HG02642 (cell line): ENCODE data around the gene CPLX1.

Experiments used
- ATAC-seq: cut with Tn5 transposase; IDR thresholded peaks from one replicate; pipeline ENCODE4 v1.9.1; 2021; ENCODE audit warnings: mild to moderate bottlenecking; ENCODE audit not compliant: unreplicated experiment, poor library complexity

The CPLX1 gene

DNA sequence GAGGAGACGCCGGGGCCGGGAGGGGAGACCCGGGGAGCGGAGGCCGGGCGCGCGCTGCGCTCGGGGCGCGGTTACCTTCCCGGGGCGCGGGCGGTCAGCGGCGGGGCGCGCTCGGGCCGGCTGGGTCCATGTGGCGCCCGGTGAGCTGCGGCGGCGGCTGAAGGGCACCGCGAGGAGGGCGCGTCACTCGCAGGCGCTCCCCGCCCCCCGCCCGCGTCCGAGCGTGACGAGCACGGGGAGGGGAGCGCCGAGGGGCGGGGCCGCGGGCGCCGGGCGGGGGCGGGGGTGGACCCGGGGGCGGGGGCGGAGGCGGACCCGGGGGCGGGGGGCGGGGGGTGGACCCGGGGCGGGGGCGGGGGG is at the start of gene CPLX1:
Gene CPLX1, minus strand, starts transcription at position 159 of the 360 bp plus-strand sequence. CDS start 1,607 bp downstream, outside the sequence.
- ATAC-seq = no peak

DNA sequence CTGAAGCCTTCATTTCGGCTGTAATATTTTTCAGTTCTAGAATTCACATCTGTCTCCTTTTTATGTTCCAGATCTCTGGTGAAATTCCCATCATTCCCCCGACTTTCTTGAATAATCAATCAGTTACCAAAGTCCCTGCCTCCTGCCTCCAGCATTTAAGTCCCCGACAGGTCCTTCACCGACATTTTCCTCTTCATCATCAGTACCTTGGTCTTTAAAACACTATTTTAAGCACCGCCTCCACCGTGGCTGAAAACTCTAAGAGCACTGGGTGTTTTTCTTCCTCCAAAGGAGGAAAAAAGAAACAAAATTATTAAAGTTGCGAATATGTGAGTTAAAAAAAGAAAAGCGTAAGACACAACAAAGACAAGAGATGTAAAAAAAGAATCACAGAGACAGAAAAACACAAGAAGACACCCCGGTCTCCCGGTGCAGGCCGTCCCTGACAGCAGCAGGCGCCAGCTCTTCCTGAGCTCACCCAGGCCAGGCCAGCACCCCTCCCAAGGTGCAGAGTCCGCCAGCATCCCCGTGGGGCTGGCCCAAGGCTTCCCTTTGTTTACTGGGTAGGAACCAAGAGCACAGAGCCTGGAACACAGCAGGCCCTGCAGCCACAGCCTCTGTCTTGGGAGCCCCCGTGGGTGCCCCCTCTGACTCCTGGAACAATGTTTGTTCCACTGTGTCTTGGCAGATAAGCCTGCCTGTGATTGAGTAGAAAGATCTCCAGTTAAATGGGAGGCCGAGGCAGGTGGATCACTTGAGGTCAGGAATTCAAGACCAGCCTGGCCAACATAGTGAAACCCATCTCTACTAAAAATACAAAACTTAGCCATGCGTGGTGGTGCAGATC is 49.3 kb upstream of the CPLX1 start:
- no peak for ATAC-seq

DNA sequence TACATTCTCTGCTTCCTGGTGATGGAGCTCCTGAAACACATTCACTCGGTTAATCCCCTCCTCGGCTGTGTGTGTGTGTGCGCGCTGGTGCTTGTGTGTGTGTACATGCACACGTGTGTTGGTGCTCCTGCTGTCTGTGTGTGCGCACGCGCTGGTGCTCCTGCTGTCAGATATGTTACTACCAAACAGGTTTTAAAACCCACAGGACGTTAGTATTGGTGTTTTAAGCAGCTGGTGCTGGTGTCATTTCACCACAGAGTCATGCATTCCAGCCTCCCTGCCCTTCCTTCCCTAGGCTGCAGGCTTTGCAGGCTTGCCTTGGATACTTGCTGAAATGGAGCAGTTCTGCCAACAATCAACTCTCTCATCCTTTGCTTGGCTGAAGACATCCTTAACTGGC is 48.1 kb upstream of the CPLX1 start:
- ATAC-seq = no peak

DNA sequence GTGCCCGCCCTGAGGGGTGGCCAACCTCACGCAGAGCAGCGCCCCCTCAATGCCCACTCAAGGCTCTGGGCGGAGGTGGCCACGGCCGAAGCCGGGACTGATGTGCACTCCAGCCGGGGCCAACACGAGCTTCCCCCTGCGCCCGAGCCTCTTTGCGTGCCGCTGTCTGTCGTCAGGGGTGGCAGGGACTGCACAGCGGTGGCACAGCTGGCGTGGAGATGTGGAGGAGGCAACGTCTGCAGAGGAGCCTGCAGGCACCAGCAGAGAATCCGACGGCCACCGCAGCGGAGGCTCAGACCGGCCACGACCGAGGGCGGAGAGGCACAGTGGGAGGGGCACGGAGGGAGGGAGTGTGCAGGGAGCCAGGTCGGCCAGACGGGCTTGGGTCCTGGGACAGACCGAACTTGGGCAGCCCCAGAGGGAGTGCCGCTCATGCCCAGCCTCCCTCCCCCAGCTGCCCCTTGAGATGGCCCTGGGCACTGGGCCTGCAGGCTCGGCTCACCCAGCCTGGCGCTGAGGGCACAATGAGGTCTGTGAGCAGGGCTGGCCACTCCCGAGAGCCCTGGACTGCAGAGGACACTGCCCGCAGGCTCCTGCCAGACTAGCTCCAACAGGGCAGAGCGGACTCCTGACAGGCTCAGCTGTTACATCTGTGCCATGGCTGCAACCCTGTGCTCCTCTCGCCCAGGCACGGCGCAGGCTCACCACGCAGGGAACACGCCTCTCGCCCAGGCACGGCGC is 46.5 kb upstream of the CPLX1 start:
- ATAC-seq = no peak

DNA sequence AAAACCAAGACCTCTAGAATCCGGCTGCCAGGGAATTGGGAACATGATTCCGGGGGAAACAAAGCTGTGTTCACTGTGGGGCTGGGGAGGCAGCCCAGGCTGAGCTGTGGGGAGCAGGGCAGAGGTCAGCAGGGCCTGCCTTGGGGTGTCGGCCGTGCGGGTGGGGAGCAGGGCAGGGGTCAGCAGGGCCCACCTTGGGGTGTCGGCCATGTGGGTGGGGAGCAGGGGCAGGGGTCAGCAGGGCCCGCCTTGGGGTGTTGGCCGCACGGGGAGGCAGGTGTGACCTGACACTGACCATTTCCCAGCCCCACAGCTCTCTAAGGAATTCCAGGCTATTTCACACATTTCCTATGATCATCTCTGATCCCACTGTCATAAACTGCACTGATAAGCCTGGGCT is 45.6 kb upstream of the CPLX1 start:
- no peak for ATAC-seq

DNA sequence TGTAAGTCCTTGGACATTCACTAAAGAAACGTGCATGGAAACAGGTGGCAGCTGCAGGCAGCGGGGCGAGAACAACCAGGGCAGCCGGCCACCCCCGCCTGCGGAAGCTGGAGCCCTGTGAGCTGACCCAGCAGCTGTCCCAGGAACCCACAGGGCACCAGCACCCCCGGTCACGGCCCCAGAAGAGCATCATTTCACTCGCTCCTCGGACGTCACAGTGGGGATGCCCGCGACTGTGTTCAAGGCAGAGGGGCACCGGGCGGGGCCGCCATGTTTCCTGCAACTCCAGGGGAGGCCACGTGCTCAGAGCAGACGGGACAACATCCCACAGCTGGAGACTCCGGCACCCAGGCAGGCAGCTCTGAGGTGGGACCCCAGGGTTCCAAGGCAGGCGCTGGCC is 45.0 kb upstream of the CPLX1 start:
- no peak for ATAC-seq

DNA sequence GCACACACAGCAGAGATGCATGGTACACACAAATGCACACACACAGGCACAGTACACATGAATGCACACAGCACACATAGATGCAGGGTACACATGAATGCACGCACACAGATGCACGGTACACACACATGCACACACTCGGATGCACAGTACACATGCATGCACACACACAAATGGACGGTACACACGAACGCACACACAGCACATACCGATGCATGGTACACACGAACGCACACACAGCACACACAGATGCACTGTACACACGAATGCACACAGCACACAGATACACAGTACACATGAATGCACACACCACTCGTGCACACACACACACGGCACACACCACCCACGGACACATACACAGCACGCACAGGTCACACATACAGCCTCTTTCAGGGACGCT is 43.8 kb upstream of the CPLX1 start:
- ATAC-seq = no peak

DNA sequence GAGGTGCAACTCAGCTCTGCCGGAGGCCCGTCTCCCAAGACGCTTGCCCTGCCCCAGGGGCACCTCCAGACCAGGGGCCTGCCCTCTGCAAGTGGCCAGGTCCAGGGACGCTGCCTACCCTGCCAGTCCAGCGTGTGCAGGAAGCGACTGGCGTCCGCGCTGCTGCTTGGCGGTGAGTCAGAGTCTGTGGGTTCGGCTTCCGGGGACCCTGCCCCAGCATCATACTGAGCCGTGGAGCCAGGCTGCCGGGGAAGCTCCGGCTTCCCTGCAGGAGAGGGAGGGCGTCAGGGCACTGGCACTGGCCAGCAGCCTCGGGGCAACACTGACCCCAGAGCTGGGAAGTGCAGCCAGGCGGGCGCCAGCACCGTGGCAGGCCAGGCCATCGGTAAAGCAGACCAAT is 42.5 kb upstream of the CPLX1 start:
- ATAC-seq = no peak

DNA sequence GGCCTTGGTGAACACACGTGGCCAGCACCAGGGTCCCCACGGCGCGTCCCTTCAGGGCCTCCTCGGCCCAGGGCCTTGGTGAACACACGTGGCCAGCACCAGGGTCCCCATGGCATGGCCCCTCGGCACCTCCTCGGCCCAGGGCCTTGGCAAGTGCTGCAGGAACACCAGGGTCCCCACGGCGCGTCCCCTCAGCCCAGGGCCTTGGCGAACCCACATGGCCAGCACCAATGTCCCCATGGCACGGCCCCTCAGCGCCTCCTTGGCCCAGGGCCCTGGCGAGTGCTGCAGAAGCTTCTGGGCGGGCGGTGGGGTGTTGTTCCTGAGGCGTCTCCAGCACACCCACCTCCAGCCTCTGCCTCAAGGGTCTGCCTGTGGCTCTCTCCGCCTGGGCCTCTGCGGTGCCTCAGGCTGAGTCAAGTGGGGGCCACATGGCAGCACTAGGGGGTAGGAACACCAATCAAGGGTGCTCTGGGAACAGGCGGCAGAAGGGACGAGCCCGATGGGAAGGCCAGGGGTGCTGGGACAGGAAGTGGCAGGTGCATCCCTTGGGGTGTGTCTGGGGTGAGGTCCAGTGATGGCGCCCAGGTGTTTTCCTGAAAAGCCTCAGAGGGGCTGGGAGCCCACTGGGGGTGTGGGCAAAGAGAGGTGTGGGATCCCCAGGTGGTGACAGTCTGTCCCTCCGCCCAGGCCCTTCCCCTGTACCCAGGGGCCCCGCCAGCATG is 41.8 kb upstream of the CPLX1 start:
- ATAC-seq = no peak

DNA sequence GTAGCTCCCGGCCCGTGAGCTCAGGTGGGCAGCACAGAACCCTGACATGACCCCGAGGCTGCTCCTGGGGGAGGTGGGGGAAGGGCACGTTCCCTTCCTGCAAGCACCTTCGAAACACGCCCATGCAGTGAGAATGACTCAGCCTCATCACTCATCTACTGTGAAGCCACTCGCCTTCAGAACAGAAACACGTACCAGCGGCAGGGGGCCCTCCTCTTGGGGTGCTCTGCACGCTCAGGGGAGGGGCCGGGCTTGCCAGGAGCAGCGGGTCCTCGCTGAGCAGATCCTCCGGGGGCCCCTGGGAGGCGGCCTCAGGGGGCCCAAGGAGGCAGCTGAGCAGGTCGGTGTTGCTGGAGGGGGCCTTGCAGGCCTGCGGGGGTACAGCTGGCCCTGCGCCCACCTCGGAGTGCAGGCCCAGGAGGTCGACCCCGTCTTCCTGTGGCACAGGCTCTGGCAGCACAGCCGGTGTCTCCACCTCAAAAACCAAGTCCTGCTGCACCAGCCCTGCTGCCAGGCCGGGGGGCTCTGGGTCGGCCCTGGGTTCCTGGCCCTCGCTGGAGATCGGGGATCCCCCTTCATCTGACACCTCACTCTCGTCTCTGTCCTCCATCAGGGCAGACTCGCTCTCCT is 40.9 kb upstream of the CPLX1 start:
- no peak for ATAC-seq

DNA sequence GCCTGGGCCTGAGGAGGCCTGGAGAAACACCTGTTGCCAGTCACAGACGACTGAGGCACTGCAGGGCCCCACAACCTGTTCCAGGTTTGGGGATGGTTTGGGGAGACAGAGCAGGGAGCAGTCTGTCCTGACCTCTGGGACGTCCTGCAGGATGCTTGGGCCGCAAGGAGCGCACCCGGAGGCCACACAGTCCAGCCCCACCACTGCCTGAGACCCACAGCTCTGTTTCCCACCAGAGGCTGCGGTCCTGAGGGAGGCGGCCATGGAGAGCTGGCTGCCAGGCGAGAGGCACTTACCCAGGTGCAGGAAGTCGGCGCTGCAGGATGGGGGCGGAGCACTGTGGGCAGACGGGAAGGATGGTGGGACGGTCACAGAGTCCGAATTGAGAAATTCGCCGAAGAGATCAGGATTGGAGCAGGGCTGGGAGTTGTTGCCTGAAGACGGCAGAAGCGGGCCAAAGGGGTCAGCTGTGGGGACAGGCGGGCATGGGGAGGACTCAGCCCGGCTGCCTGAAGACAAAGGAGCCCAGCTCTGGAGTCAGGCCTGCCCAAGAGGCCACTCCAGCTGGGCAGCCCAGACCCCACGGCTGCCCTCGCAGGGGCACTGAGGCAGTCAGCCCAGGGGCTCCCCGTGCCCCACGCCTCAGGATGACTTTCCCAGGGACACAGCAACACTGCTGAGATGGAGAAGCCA is 40.3 kb upstream of the CPLX1 start:
- ATAC-seq = no peak

DNA sequence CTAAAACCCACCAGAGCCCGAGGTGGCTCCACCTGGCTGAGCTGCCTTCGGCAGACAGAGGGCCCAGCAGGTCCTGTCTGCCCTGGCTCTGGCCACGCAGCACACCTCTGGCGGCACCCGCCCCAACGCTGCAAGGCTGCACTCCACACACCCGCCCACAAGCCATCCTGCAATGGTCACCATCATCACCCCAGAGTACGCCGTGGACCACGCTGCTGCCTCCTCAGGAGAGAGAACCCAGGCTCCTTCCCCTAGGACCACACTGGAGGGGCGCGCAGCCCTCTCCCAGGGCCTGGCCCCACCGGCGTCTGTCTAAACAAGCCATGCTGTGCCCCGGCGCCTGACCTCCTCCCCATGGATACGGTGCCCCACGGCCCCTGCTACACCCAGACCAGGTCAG is 39.6 kb upstream of the CPLX1 start:
- no peak for ATAC-seq

DNA sequence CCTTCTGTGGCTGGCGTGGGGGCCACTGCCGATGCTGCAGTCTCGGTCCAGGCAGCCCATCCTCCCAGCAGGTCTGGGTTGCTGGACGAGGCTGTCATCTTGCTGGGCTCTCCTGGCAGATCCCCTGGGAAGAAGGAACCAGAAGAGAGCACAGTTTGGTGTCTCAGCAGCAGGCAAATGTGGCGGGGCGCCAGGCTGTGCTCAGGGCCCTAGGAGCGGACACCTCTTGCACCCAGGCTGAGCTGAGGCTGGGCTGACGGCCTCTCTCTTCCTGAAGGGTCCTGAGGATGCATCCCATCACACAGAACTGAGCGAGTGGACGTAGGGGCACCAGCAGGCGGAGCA is 39.2 kb upstream of the CPLX1 start:
- no peak for ATAC-seq

DNA sequence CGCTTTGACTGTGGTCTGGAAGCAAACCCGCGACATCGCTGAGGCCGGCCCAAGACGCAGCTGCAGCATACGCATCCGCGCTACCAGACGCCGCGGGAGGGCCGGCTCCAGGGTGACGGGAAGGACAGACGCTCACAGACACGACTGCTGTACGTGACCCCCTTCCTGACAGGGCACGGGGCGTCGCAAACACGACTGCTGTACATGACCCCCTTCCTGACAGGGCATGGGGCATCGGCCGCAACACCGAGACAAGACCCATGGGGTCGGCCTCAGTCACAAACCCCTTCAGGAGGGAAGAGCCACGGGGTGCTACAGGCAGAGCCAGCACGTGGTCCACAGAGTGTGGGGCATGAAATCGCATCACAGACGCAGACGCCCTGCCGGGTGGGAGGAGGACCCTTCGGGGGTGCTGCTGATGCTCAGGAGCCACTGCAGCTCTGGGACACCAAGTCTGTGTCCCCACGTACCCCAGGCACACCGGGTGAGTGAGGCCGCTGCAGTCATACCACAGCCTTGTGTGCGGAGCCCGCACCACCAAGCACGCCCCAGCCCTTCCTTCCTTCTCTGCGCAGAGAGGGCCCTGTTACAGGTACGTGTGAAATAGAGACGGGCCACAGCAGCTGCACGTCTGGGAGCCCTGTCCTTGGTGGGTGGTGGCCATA is 38.7 kb upstream of the CPLX1 start:
- ATAC-seq = no peak

DNA sequence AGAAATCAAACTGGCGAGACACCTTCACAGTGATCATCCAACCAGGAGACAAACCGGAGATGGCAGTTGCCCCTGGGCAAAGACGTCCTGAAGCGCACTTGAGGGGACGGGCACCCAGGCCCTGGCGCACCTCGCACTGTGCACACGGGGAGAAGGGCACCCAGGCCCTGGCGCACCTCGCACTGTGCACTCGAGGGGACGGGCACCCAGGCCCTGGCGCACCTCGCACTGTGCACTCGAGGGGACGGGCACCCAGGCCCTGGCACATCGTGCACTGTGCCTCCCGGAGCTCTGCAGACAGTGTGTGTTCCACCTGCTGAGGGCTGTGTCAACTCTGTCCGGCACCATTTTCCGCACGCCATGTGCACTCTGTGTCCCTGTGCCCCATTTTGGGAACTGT is 34.6 kb upstream of the CPLX1 start:
- ATAC-seq = no peak

DNA sequence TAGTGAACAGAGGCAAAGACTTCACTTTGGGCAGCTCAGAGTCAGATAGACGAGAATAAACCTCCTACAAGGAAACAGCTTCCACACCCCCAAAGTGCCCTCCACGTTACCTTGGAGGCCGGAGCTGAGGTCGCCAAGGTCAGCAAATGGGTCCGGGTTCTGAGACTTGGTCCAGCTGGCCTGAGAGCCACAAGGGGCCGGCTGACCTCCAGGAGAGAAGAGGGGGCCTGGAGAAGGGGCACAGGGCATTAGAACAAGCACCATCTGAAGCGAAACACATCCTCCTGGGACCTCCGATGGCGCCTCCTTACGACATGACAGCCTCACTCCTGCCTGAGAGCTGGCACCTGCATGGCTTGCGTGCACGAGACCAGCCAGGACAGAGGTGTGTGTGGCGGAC is 33.6 kb upstream of the CPLX1 start:
- ATAC-seq = no peak

DNA sequence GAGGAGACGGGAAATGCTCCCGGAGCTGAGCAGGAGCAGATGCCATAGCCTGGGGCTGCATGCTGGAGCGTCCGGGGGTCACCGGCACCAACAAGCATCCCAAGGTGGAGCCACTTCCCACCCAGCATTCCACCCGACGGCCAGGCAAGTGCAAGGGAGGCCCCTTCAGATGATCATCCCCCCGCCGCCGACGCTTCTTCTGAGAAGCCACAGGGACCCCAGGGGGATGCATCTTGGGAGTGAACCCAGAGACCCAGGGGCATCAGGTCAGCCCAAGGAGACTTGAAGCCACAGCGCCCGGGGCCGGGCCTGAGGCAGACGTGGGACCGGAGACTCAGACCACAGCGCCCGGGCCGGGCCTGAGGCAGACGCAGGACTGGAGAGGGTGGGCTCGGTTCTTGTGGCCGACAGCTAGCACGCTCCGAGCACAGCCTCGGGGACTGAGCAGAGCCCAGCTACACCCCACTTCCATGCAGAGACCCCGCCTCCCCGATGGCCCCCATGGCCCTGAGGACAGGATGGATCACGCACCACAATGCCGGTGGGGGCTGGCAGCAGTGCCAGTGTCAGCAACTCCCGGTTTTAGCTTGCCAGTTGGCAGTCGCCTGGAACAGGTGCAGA is 33.0 kb upstream of the CPLX1 start:
- ATAC-seq = no peak

DNA sequence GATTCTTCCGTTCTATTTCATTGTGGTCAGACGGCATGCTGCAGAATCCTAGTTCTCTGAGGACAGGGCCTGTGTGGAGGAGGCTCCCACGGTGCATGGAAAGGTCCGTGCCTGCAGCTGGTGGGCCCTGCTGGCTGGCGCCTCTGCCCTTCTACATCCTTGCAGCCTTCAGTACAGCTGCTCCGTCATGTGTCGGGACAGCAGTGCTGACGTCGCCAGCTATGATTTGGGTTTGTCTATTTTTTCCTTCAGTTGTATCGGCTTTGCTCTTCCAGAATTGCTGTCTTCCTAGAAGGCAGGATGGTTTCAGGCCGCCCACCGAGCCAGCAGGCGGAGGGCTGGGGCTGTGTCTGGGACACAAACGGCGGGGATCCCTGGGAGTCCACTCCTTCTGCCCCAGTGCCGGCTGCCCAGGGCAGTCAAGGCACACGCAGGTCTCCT is 32.1 kb upstream of the CPLX1 start:
- ATAC-seq = no peak

DNA sequence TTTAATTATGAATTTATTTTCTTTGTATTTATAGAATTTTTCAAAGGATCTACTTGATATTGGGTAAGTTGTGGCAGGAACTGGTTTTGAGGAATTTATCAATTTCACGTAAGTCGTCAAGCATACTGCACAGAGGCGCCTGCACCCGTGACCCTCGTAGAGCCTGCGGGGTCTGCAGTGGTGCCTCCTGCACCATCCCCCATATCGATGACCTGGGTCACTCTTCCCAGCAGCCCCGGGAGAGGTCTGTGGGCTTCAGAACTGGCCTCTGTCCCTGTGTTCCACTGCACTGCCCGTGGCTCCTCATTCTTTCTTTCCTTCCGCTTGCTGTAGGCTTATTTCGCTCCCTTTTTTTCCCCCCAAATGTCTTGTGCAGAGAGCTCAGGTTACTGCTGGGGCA is 31.5 kb upstream of the CPLX1 start:
- no peak for ATAC-seq
